BJ (cell line): ENCODE data around the gene ASMT. TPM values are rescaled to one million over a fixed set of nuclear protein-coding genes. Genes with fewer than 3 reads are reported as not detected.

ENCODE experiments used
- CTCF ChIA-PET: fragments of 350-600 bp; formaldehyde crosslinking; extraction: SDS; loops from one replicate; lab custom pipeline; 2021; ENCODE audit warnings: antibody characterized with exemption, inconsistent platforms; lab: Yijun Ruan, JAX
- POLR2A ChIA-PET: fragments of 300-600 bp; sonication (Branson Sonifier 250); formaldehyde crosslinking; extraction: SDS; loops from one replicate; lab custom pipeline; 2021; ENCODE audit warnings: antibody characterized with exemption; lab: Charles Lee
- DNase-seq: peaks from one replicate; pipeline ENCODE4 v3.0.0-alpha.2; 2011; ENCODE audit warnings: low read depth
- H3K27me3 ChIP-seq: 2 replicates; pipeline ENCODE4 v1.6.0; 2011; ENCODE audit warnings: low read length; ENCODE audit not compliant: control insufficient read depth, insufficient read depth
- H3K36me3 ChIP-seq: 2 replicates; pipeline ENCODE4 v1.5.1; 2011; ENCODE audit warnings: low read length; ENCODE audit not compliant: control insufficient read depth, insufficient read depth
- H3K4me3 ChIP-seq: 2 replicates; pipeline ENCODE4 v1.5.1; 2011; ENCODE audit warnings: low read depth, mild to moderate bottlenecking, control low read depth, low read length
- CTCF ChIP-seq: IDR thresholded peaks from 2 replicates; pipeline ENCODE4 v1.5.1; 2011; ENCODE audit warnings: low read depth, mild to moderate bottlenecking, control low read depth, inconsistent platforms, low read length, moderate library complexity; ENCODE audit not compliant: insufficient read depth
- polyA plus RNA-seq: library from polyadenylated mRNA; depleted of rRNA; stranded (reverse); fragments of >200 nt; gene quantifications from 2 replicates; pipeline ENCODE4 v1.2.3, GENCODE V29; 2011; rRNA removed

ASMT gene
- polyA plus RNA-seq, 1 experiment = not detected

GRCh38 chrX:1686642-1687041, 71.8 kb downstream of the ASMT start:
- ChIA-PET POLR2A (no interaction called here), CTCF (no interaction called here)
- H3K4me3 ChIP-seq = no peak overlapping the region
- H3K36me3 ChIP-seq = no peaks in the 10 kb centered on the region
- TF ChIP-seq CTCF = no peak
- DNase-seq = no peak
- no peaks in the 10 kb centered on the region for H3K27me3 ChIP-seq

Other genes starting within 250 kb of the ASMT start
- 376 and 598 TPM in 2 replicates for gene SLC25A6, start 222.9 kb upstream of the ASMT start, polyA plus RNA-seq
- 22.9 and 33.7 TPM in 2 replicates for gene ASMTL, start 162.2 kb upstream of the ASMT start, polyA plus RNA-seq
- not detected in 2 replicates for gene P2RY8, start 77.9 kb upstream of the ASMT start, polyA plus RNA-seq
- gene AKAP17A, start 23.5 kb upstream of the ASMT start, polyA plus RNA-seq = 11.0 and 18.2 TPM in 2 replicates